Stimulated activated CD4-positive, alpha-beta T cell treated with anti-CD3 and anti-CD28 coated beads, Interleukin-1b, Interleukin-23, amount 100 ng/mL, for 24 hours (primary cell): Measurements from ENCODE around the gene CTAGE6.
"Not testable (repeated sequence)": the region's sequence is repeated elsewhere in the genome, so short reads cannot be mapped to it uniquely, and the experiment has no call there.

Source experiments
- DNase-seq, 4 experiments: peaks; one replicate each; pipeline ENCODE4 v3.0.0-alpha.2; 2020; ENCODE audit warnings: low read depth in 4 of 4, low spot score in 1 of 4

CTAGE6 gene

DNA sequence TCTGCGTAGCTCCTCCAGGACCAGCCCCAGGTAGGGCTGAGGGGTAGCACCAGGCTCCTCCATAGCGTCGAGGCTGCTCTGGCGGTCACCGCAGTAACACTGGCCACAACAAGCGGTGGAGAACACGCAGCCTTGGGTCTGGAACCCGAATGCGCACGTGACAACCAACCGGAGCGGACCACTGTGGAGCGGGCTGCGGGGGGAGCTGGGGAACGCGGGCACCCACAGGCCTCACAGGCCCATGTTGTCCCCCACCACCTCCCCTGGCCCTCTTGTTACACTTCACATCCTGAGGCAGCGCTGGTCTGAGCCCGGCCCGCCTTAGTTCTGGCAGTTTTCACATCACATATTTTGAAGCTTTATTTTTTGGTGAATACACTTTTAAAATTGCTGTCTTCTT is at the start of gene CTAGE6:
CTAGE6 (minus strand) TSS at position 101 of the 400 bp plus-strand sequence; CDS start at position 63, 38 bp downstream.
- not testable (repeated sequence) for DNase-seq

- not testable (repeated sequence) for DNase-seq
Observed at GRCh38 chr7:143806664-143807071, 49.2 kb upstream of the CTAGE6 start.

DNA sequence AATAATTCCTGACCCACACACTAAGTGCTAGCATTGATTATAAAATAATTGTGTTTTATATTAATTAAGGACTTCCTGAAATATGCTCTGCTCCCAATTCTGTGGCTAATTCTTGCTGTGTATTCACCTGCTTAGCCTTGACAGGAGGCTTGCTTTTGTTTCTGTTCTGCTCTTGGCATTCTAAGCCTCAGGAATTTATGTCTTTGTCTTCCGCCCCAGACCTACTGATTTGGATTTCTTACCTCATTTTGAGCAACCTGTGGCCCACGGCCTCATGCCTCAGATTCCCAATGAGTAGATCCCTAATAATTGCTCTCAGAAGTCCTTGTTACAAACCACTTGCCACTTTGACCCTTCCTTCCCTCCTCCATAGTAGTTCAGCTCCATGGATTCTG is 40.4 kb upstream of the CTAGE6 start:
- DNase-seq: not testable (repeated sequence)

- DNase-seq: not testable (repeated sequence)
Observed at GRCh38 chr7:143797119-143797895, 39.8 kb upstream of the CTAGE6 start.

DNA sequence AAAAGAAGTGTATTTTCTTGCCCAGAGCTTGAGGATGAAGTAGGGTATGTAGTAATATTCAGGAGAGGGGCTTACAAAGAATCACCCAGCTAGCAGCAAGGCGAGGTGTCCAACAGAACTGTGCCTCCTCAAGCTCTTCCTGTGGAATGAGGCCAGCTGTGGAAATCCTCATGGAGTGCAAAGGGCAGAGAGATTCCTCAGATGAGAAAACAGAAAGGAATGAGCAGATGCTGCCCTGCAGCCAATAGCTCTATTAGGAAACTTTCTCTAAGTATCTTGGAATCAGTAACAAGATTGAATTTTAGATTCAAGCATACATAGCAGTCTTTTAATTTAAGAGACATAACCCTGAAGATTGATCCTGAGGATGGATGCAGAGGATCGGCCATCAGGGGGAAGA is 38.2 kb upstream of the CTAGE6 start:
- DNase-seq: not testable (repeated sequence)

DNA sequence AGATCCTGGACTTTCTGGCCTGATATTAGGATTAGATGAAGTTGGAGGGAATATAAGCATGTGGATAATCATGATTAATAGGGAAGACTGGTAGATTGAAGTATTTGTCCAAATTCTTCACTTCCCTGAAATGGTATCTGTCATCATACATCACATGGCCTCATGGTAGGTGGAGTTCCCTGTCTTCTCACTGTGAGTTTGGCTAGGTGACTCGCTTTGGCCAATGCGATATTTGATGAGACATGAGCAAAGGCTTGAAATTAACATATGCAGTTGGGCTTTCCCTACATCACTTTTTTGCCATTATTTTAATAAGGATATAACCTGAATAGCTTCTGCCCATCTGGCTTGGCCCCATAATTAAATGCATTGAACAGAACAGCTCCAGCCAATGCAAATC is 35.1 kb upstream of the CTAGE6 start:
- peak in 1 of 4 experiments; percentile 20 for DNase-seq

- not testable (repeated sequence) for DNase-seq
Observed at GRCh38 chr7:143785415-143786182, 28.1 kb upstream of the CTAGE6 start.

- not testable (repeated sequence) for DNase-seq
Observed at GRCh38 chr7:143779591-143779990, 22.1 kb upstream of the CTAGE6 start.

DNA sequence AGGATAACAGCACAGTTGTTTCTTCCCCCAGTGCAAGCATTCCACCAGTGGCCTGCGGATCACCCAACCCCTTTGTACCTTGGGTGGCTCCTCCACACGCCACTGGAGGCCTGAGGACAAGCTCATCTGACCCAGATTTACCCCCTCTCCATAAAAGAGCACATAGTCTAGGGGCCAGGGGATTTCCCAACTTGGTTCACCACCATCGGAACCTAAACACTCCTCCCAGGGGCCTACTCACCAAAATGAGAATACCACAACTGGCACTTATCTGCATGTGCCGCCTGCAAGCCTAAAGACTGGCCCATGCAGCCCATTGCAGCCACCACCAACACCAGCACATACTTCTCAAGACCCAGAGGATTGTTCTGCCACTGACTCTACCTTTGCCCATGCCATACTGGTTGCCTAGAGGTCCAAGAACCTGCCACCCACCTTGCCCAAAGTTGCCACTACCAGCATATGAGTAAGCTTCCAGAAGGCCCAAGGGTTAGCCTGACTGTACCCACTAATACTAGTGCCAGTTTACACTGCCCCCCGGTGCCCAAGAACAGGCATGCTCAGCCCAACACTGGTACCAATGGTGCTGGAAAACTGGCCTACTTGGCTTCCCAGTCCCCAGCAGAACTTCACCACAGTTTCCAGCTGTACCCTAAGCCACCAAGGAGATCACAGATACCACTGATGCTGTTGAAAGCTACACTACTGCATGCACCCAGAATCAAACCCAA is 15.4 kb upstream of the CTAGE6 start:
- DNase-seq: not testable (repeated sequence)

GRCh38 chr7:143767531-143767930 is 10.0 kb upstream of the CTAGE6 start:
- DNase-seq: not testable (repeated sequence)

- not testable (repeated sequence) for DNase-seq
Observed at GRCh38 chr7:143765678-143766077, 8.2 kb upstream of the CTAGE6 start.

DNA sequence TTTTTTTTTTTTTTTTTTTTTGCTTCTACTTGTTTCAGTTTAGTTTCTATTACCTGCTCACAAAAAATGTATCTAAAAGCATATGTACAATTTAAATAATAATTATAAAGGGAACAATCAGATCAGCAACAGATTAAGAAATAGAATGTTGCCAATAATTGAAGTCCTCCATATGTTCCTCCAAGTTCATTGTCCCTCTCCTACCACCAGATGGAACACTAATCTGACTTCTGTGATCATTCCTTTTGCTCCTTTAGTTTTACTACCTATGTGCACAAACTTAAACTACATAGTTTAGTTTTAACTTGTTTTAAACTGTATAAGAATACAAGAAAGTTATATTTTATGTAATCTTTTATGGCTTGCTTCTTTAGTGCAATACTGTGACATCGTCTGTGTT is 5.6 kb upstream of the CTAGE6 start:
- DNase-seq: not testable (repeated sequence)

- DNase-seq: not testable (repeated sequence)
Observed at GRCh38 chr7:143745340-143745739, 12.2 kb downstream of the CTAGE6 start.

- DNase-seq: not testable (repeated sequence)
Observed at GRCh38 chr7:143737037-143737819, 20.3 kb downstream of the CTAGE6 start.

DNA sequence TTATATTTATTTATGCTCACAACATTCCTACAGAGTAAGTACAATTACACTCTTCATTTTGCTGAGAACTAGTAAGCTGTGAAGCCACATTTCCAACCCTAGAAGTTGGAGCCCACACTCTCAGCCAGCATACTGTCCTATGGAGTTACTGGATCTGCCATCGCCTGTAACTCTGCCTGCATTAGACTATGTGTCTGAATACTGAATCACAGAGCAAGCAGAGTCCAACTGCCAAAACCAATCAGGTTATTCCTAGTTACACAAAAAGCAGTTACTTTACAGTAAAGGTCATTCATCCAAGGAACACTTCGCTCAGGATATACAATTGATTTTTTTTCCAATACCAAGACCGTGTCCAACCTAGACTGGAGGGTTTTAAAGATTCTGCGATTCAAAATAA is 21.5 kb downstream of the CTAGE6 start:
- no peak for DNase-seq

GRCh38 chr7:143733876-143734275 is 23.6 kb downstream of the CTAGE6 start:
- DNase-seq: no peak

DNA sequence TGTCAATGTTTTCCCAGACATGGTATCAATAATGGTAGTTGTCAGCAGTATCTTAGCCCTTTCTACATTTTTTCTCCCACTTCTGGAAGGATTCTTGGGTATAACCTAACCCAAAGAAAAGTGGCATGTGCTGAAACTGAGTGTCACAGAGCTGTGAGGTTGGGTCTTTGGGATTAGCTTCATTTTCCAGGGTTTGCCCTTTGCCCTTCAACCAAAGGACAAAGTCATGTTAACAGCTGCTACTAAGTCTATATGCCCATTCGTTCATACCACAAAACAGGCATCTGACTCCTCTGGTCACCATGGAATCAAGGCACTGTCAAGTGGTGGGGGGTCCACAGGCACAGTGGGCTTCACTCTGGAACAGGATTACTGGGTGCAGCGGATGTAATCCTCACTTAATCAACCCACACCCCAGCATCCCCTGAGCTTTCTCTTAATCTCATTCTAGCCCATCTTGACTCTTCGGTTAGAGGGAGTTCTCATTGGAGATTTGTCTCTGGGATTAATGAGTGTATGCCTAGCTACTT is 29.1 kb downstream of the CTAGE6 start:
- DNase-seq: no peak

GRCh38 chr7:143727561-143727960 is 29.9 kb downstream of the CTAGE6 start:
- not testable (repeated sequence) for DNase-seq

DNA sequence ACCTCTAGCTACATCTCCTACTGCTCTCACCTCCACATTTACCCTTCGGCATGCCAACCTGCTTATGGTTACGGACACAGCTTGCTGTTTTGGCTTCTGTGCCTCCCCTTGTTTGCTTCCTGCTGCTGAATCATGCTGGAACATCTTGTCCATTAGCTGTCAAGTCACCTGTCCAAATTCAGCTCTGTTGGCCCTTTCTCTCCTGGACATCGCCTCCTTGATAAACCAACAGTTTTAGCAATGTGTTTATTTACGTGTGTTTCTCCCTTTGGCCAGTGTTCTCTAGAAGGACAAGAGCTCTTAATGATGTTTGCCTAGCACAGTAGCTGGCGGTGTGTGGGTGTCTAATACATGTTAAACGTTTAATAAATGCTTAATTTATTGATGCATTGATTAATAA is 31.4 kb downstream of the CTAGE6 start:
- not testable (repeated sequence) for DNase-seq

- DNase-seq: not testable (repeated sequence)
Observed at GRCh38 chr7:143720335-143720734, 37.2 kb downstream of the CTAGE6 start.
